Right renal pelvis (tissue), 4 donors: ENCODE measurements around the gene USP33. TPM values are rescaled to one million over a fixed set of nuclear protein-coding genes. Genes with fewer than 3 reads are reported as not detected.
"Not testable (repeated sequence)": the region's sequence is repeated elsewhere in the genome, so short reads cannot be mapped to it uniquely, and the experiment has no call there.

Experiments used
- DNase-seq, 4 donors: peaks; one replicate each; pipeline ENCODE4 v3.0.0-alpha.2; 2013; ENCODE audit warnings: low read depth in 4 of 4, low spot score in 3 of 4, missing footprints in 1 of 4
- polyA plus RNA-seq, 4 donors: library from polyadenylated mRNA; unstranded; fragments of 120-200 nt; gene quantifications; one replicate each; pipeline ENCODE4 v1.2.1, GENCODE V29; 2013; ENCODE audit not compliant: insufficient read length in 4 of 4

USP33 gene
- polyA plus RNA-seq, 4 donors: 68.7 to 97.7 (median 86.3) TPM

DNA sequence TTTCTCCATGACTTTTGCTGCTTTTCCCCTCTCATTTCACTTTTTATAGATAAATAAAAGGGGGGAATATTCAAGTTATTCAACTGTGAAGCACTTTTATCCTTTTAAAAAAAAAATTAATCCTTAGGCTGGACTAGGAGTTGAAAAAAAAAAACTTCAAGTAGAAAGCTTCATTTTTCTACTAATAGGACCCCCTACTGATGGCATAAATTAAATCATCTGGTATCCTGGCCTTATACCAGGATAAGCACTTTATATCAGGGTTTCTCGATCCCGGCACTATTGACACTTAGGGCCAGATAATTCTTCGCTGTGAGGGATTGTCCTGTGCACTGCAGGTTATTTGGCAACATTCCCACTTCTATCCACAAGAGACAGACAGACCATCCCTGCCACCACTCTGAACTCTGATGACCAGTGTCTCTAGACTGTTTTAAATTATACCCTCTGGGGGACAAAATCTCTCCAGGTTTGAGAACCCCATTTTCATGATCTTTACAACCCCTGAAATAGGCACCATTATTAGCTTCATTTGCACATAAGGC lies 17.6 kb downstream of the USP33 start:
- no peak for DNase-seq

- DNase-seq: no peak
These were observed 18.3 kb downstream of the USP33 start for GRCh38 chr1:77741316-77741715.

DNA sequence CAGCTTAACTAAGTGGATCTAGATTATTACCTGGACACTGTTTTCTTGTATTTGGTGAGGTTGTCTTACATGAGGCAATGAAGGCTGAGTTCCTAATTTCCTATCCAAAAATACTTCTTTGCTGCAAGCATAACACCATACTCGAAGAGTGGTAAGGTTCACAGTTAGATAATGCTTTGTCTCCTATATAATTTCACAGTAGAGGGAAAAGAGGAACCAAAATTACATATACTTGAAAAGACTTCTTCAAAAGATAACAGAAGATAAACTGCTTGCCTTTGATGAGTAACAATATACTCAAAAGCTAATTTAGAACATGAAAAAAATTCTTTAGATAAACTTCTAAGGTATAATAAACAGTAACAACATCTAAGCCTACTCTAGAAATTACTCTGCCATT lies 20.4 kb downstream of the USP33 start:
- no peak for DNase-seq

GRCh38 chr1:77732090-77732489 lies 27.6 kb downstream of the USP33 start:
- DNase-seq: no peak

GRCh38 chr1:77725706-77726105 lies 33.9 kb downstream of the USP33 start:
- DNase-seq: no peak

GRCh38 chr1:77718181-77718580 lies 41.5 kb downstream of the USP33 start:
- DNase-seq: no peak

DNA sequence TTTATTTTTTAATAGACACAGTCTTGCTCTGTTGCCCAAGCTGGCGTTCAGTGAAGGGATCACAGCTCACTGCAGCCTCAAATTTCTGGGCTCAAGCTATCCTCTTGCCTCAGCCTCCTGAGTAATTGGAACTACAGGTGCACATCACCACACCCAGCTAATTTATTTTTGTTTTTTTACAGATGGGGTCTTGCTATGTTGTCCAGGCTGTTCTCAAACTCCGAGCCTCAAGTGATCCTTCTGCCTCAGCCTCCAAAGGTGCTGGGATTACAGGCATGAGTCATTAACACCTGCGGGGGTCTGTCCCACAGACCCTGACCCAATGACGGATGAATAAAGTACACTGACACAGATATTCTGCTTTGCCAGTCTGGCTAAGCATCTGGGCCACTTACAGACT lies 43.6 kb downstream of the USP33 start:
- DNase-seq: no peak

DNA sequence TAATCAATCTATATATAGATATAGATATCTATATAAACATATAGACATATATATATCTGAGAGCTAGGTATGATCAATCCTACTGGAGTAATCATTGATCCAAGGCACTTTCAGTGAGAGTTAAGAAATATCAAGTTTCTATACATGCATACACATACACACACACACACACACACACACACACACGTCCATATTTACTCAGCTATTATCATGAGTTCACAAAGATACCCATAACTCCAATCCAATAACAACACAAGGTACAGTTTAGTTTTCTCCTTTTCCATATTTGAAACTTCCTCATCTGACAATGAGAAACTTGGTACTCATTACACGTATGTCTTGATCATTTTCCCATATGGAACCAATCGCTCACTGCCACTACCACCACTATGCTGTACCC lies 49.9 kb downstream of the USP33 start:
- no peak for DNase-seq

GRCh38 chr1:77706321-77706720 lies 53.3 kb downstream of the USP33 start:
- no peak for DNase-seq

DNA sequence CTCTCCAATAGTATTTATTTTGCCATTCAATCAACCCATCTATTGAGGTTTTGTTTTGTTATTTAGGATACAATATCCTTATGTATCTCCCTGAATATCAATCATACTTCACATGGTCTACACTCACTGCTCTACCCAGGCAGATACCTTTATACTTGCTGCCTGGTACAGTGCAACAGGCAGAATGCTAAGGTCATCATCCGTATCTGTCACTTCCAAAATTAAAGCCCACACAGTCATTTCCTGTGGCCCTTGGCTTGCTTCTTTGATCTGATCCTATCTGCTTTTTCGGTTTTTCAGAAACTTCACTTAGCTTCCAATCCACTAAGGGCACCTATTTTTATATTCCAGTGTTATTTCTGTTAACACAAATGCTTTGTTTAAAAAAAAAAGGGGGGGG lies 54.9 kb downstream of the USP33 start:
- no peak for DNase-seq

DNA sequence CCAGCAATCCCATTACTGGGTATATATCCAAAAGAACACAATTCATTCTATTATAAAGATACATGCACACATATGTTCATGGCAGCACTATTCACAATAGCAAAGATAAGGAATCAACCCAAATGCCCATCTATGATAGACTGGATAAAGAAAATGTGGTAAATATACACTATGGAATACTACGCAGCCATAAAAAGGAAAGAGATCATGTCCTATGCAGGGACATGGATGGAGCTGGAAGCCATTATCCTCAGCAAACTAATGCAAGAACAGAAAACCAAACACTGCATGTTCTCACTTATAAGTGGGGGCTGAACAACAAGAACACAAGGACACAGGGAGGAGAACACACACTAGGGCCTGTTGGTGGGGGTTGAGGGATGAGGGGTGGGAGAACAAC lies 60.0 kb downstream of the USP33 start:
- DNase-seq: not testable (repeated sequence)

GRCh38 chr1:77697441-77697840 lies 62.2 kb downstream of the USP33 start:
- no peak for DNase-seq

DNA sequence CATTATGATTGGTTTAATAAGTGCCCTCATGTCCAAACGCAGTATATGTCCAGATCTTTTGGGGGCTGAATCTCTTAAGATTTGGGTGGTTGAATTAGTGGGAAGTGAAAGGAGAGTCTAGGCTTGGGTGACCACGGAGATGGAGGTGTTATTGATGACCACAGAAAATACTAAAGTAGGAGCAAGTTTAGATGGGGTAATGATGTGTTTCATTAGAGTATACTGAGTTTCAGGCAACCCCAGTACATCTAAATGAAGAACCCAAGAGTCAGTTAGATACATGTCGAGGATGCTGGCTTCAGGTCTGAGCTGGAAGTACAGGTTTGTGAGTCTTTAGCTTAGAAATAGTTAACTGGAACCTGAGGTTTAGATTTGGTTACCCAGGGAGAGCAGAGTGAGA lies 70.7 kb downstream of the USP33 start:
- no peak for DNase-seq

GRCh38 chr1:77687519-77687906 lies 72.1 kb downstream of the USP33 start:
- peak in 2 of 4 donors; percentile 22 to 30 for DNase-seq

GRCh38 chr1:77686796-77687518 lies 72.7 kb downstream of the USP33 start:
- no peak for DNase-seq

DNA sequence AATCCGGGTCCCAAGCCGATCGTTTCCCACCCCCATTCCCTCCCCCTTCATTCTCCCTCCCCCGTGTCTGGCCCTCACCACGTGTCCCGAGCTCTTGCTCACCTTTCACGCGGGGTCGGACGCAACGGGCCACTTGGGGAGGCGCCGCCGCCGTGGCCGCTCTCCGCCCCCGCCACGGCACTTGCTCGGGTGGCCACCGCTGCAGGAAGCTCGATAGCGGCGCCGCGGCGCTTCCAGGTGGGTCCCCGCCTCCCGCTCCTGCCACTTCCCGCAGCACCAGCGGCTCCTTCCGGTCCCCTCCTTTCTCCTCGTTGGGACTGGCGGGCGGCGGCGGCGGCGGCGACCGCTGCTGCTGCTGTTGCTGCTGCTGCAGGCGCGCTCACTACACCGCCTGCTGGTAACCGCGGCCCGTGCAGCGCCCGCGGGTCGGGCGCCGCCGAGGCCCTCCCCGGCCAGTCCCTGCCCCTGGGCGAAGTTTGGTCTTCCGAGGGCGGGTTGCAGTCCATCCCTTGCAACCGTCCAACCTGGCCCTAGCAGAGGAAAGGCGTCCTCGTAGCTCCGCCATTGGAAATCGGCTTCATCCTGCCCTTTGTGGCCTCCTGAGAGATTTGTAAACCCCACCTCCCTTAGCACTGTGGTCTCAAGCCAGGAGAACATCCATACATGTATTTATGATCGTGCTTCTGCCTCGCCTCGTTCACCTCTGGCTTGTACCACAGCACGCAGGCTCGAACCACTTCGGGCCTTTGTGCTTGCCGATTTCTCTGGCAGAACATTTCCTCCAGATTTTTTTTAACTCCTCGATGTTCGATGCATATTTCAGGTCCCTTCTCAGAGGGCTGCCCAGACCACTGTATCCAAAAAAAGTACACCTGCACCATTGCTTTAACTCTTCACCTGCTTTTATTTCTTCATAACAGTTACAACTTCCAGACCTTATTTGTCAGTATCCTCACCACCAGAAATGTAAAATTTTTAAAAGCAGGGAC lies 76.2 kb downstream of the USP33 start:
- peak; percentile 73 to 84 (median 76) for DNase-seq

DNA sequence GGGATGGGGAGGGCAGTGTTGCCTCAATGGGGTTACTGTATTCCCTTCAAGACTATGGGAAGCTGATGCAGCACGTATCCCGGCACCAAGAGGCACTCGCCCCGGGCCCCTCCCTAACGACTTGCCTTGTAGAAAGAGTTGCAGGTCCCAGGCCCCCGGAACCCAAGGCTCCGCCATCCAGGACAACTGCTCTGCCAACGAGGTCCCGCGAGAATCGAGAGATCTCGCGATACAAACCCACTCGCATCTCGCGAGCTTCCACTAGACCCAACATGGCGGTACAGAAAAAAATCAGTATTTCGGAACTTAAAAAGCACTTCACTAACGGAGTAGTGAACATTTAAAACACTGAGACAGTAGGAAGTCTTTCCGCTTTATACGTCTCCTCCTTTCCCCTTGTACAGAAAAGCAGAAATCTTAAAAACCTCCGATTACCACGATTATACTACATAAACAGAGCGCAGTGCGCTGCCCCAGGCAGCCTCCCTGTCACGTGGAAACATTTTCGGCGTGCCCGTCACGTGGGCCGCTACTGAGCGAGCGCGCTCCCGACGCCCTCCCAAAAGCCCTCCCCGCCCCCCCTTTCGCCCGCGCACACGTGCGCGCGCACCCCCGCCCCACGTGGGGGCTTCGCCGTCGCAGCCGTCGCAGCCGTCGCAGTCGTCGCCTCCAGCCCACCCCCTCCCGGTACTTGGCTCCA lies 77.0 kb downstream of the USP33 start, which contains the start of gene ZZZ3:
TSS of gene ZZZ3 (minus strand) at position 199 of the 700 bp plus-strand sequence. CDS start 49,304 bp downstream, outside the sequence.
- DNase-seq: peak; percentile 93 to 99 (median 94)

DNA sequence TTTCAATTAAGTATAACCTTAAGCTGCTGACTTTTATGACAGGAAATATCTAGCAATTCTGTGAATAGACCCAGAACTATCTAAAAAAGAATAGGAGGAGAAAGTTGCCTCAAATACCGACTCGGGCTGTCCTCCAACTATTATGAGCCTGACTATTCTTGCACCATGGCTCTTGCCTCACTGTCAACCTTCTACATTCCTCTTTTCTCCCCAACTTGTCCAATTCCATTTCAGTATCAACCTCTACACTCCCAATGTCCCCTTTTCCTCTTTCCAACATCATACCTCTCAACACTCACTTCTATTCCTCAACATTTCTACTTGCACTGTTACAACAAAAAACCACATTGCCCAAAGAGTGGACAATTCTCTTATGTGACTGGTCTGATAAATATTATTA lies 79.5 kb downstream of the USP33 start:
- no peak for DNase-seq

GRCh38 chr1:77678660-77679610 lies 80.7 kb downstream of the USP33 start:
- DNase-seq: no peak
